Measurements from ENCODE around the gene CDC42BPG.
"Not testable (repeated sequence)": the region's sequence is repeated elsewhere in the genome, so short reads cannot be mapped to it uniquely, and the experiment has no call there.

The CDC42BPG gene

DNA sequence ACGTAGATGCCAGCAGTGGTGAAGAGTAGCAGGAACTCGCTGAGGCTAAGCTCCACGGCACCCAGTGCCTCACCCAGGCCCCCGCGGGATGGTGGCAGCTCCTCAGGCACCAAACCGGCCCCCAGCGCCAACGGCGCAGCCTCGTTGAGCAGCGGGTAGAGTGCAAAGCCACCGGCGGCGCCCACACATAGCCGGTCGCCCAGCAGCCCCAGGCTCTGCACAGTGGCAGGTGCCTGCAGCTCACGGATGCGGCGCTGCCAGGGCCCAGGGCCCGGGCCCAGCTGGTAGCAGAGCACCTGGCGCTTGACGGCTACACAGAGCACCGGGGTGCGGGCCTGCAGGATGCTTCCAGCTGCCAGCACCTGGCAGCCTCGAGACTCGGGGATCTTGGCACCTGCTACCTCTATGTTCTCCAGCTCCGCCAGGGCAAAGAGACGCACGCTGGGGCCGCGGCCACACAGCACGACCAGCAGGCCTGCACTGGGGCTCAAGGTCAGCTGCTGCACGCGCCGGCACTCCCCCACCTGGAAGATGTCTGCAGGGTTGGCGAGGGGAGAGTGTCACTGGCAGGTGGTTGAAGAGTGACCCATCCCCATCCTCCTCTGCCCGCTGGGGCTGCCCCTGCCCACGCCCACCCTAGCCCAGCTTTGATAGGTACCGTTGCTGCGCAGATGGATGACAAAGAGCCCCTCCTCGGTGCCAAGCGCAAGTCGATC, 14.8 kb downstream of the CDC42BPG start:
- ATAC-seq = no peak
- H3K4me3 Mint-ChIP-seq = no peak overlapping the region
- no peaks in the 10 kb centered on the region for H3K27me3 Mint-ChIP-seq
- H3K4me1 Mint-ChIP-seq = no peaks in the 10 kb centered on the region
- DNase-seq = no peak
- H3K9me3 Mint-ChIP-seq = no peaks in the 10 kb centered on the region
- no peak overlapping the region for H3K27ac Mint-ChIP-seq
- no peaks in the 10 kb centered on the region for H3K36me3 Mint-ChIP-seq (ENCODE audit: low read depth)

DNA sequence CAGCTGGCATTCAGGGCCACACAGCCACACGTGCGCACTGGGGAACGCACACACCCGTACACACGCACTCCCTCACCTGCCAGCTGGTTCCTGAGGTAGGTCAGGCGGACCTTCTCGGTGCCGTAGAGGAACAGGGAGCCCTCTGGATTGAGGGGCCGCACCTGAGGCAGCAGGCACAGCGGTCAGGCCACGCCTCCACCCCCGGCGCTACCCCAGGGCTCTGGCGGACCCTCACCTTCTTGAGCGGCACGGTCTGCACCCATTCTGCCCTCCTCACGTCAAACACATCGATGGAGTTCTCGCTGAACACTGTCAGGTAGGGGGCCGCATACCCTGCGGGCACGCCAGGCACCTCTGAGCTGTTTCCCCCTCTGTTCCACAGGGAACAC, 17.0 kb downstream of the CDC42BPG start:
- Mint-ChIP-seq H3K4me1 (no peaks in the 10 kb centered on the region), H3K4me3 (no peak overlapping the region), H3K27ac (no peak overlapping the region), H3K9me3 (no peaks in the 10 kb centered on the region), H3K27me3 (no peaks in the 10 kb centered on the region), H3K36me3 (ENCODE audit: low read depth) (no peaks in the 10 kb centered on the region)
- DNase-seq = no peak
- no peak for ATAC-seq

DNA sequence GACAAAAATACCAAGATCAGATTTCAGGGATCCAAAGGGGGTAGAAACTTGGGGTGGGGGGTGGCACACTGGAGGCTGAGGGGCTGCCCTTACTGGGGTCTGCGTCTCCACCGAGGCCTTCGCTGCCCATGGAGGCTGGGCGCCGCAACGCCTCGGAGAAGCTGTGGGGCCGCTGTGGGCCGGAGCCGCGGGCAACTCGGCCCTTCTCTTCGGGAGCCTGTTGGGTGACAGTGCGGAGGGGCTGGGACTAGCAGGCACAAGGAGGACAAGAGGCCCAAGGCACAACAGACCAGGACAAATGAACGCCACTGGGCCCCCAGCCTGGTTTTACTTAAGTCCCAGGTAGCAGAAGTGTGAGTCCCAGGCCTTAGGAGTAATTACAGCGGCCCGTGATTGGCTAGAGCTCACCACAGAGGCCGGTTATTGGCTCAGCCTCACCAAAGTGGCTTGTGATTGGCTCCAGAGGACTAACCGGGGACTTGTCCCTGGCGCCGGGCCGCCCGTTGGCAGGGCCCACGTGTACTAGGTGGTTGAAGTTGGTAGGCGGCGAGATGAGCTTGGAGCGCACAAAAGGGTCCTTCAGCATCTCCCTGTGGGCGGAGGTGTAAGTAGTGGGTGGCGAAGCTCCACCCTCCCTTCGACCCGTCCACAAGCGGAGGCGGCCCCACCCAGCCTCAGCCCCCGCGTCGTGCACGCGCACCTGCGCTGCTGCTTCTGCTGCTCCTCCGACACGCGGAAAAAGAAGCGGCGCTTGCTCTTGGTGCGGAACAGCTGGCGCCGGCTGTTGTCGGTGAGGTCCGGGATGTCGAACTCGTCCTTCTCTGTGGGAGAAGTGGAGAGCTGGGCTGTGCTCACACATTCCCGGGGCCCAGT, 17.6 kb downstream of the CDC42BPG start:
- Mint-ChIP-seq H3K9me3 (no peaks in the 10 kb centered on the region), H3K4me1 (no peaks in the 10 kb centered on the region), H3K4me3 (no peak overlapping the region), H3K27me3 (no peaks in the 10 kb centered on the region), H3K36me3 (ENCODE audit: low read depth) (no peaks in the 10 kb centered on the region), H3K27ac (no peak overlapping the region)
- DNase-seq (no peak), ATAC-seq (no peak)

DNA sequence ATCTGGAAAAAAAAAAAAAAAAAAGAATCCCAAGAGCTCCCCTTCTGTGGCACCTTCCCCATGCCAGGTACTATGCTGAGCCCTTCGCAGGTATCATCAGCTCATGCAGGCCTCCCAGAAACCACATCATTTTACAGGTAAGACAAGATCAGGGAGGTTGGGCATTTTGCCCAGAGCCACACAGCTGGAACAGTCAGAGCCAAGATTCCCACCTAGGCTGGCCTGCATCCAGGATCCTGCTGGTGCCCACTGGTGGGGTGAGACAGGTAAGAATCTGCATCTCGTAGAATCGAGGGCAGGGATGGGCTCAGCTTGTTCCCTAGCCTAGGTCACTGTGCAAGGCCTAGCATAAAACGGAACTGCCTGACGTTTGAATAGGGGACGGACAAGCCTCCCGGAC, 18.4 kb downstream of the CDC42BPG start:
- Mint-ChIP-seq H3K27me3 (no peaks in the 10 kb centered on the region), H3K4me3 (no peak overlapping the region), H3K9me3 (no peaks in the 10 kb centered on the region), H3K27ac (no peak overlapping the region), H3K36me3 (ENCODE audit: low read depth) (no peaks in the 10 kb centered on the region), H3K4me1 (no peaks in the 10 kb centered on the region)
- ATAC-seq = no peak
- DNase-seq = no peak

DNA sequence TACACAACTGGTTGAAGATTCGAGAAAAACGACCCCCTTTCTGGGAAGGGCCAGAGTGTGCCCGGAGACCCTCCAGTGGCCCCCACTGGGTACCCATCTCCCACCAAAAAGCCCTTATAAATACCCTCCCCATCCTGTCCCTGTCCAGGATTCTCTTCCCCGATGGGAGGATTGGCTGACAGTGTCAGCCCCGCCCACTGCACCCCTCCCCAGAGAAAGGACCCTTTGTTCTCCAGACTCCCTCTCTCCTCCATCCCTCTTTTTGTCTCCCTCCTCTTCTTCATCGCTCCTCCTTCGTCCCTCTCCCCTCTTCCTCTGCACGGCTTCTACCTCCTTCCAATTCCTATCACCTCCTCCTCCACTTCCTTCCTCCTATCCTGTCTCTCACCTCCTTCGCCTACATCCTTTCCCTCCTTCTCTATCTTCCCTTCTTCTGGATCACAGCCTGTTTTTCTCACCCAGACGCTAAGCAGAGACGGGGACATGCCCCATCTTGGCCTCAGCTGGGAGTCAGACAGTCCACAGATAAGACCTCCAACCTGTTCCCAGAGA, 20.8 kb downstream of the CDC42BPG start:
- Mint-ChIP-seq H3K27me3 (no peaks in the 10 kb centered on the region), H3K36me3 (ENCODE audit: low read depth) (no peaks in the 10 kb centered on the region), H3K4me3 (no peak overlapping the region), H3K9me3 (no peaks in the 10 kb centered on the region), H3K4me1 (no peaks in the 10 kb centered on the region), H3K27ac (no peak overlapping the region)
- DNase-seq = no peak
- ATAC-seq = no peak

DNA sequence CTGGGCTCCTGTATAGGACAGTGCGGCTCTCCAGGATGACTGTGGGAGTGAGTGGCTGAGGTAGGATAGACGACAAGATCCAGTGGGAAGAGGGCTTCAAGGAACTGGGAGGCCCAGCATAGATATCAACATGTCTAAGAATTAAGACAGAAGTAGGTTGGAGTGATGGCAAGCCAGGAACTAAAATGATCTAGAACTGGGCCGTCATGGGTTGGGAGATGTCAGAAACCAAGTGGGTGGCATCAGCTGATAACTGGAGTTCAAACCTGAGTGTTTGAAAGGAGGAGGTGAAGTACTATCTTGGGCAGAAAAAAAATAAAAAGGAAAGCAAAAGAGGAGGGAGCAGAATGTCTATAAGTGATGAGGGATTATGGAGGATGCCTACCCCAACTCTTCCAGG, 27.0 kb downstream of the CDC42BPG start:
- no peaks in the 10 kb centered on the region for H3K36me3 Mint-ChIP-seq (ENCODE audit: low read depth)
- ATAC-seq = no peak
- no peak overlapping the region for H3K27ac Mint-ChIP-seq
- H3K9me3 Mint-ChIP-seq = no peaks in the 10 kb centered on the region
- no peaks in the 10 kb centered on the region for H3K27me3 Mint-ChIP-seq
- no peak for DNase-seq
- H3K4me1 Mint-ChIP-seq = no peaks in the 10 kb centered on the region
- no peak overlapping the region for H3K4me3 Mint-ChIP-seq

DNA sequence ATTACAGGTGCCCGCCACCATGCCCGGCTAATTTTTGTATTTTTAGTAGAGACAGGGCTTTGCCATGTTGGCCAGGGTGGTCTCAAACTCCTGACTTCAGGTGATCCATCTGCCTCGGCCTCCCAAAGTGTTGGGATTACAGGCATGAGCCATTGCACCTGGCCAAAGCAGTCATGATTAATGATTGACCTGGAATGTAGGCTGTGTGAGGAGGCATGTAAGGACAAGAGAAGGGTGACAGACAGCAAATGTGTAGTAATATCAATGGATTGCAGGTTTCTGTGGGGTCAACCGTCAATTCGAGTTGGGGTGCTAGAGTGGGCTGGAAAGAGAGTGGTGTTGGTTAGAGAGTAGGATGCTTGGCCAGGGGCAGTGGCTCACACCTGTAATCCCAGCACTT, 29.0 kb downstream of the CDC42BPG start:
- ATAC-seq, H3K27ac Mint-ChIP-seq: not testable (repeated sequence)

DNA sequence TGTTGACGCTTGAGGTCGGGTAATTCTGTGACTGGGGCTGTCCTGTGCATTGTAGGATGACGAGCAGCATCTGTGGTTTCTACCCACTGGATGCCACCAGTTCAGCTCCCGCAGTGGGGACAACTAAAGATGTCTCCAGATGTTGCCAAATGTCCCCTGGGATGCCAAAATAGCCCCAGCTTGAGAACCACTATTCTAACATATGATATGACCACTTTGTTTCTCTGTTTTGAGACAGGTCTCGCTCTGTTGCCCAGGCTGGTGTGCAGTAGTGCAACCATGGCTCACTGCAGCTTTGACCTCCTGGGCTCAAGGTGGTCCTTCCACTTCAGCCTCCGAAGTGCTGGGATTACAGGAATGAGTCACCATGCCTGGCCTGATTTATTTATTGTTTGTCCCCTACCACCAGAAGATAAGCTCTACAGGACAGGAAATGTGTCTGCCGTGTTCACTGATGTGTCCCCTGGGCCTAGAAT, 29.7 kb downstream of the CDC42BPG start:
- DNase-seq (no peak), ATAC-seq (no peak)
- no peaks in the 10 kb centered on the region for H3K9me3 Mint-ChIP-seq
- H3K27me3 Mint-ChIP-seq = no peaks in the 10 kb centered on the region
- H3K27ac Mint-ChIP-seq = peak overlapping the region; percentile 23
- peaks cover 6% of the 10 kb centered on the region for H3K4me1 Mint-ChIP-seq
- no peaks in the 10 kb centered on the region for H3K36me3 Mint-ChIP-seq (ENCODE audit: low read depth)
- H3K4me3 Mint-ChIP-seq = no peak overlapping the region

More for the DNA sequence above, 29.0 kb downstream of the CDC42BPG start:
- H3K4me3 Mint-ChIP-seq; H3K4me1 Mint-ChIP-seq; H3K36me3 Mint-ChIP-seq (ENCODE audit: low read depth); DNase-seq; H3K9me3 Mint-ChIP-seq; H3K27me3 Mint-ChIP-seq: not testable (repeated sequence)

DNA sequence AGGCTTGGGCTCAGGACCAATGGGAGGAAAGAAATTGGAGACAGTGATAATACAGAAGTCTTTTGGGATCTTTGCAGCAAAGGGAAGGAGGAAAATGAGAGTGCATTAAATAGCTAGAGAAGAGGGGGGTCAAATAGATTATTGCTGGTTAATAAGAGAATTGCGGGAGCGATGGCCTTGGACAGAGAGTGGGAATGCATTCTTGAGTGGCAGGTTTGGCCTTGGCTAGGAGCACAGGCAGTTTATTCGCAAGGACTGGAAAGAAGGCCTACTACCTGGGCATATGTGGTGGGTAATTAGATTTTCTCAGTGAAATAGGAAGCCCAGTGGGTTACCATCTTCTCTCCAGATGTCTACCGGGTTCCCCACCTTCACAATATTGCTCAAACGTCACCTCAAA, 30.6 kb downstream of the CDC42BPG start:
- H3K4me3 Mint-ChIP-seq = no peak overlapping the region
- H3K36me3 Mint-ChIP-seq (ENCODE audit: low read depth) = no peaks in the 10 kb centered on the region
- H3K27me3 Mint-ChIP-seq = no peaks in the 10 kb centered on the region
- no peak for DNase-seq
- no peak overlapping the region for H3K27ac Mint-ChIP-seq
- no peak for ATAC-seq
- peaks cover 13% of the 10 kb centered on the region for H3K4me1 Mint-ChIP-seq
- H3K9me3 Mint-ChIP-seq = no peaks in the 10 kb centered on the region

DNA sequence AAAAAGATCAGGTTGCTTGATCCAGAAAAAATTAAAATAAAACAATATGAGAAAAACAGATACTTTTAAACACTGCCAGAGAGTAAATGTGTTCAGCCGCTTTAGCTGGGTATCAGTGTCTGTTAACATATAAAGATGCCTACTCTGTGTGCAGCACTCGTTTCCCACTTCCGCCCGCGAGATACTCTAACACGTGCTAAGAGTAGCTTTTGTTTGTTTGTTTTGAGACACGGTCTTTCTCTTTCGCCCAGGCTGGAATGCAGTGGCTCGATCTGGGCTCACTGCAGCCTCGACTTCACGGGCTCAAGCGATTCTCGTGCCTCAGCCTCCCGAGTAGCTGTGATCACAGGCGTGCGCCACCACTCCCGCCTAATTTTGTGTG, 33.6 kb downstream of the CDC42BPG start:
- peaks cover 19% of the 10 kb centered on the region for H3K4me1 Mint-ChIP-seq
- H3K9me3 Mint-ChIP-seq = no peaks in the 10 kb centered on the region
- ATAC-seq = peak; percentile 24
- H3K27ac Mint-ChIP-seq = peak overlapping the region; percentile 74
- H3K4me3 Mint-ChIP-seq = peak overlapping the region; percentile 87
- DNase-seq = peak; percentile 30
- H3K27me3 Mint-ChIP-seq = no peaks in the 10 kb centered on the region
- peaks cover 5% of the 10 kb centered on the region for H3K36me3 Mint-ChIP-seq (ENCODE audit: low read depth)

DNA sequence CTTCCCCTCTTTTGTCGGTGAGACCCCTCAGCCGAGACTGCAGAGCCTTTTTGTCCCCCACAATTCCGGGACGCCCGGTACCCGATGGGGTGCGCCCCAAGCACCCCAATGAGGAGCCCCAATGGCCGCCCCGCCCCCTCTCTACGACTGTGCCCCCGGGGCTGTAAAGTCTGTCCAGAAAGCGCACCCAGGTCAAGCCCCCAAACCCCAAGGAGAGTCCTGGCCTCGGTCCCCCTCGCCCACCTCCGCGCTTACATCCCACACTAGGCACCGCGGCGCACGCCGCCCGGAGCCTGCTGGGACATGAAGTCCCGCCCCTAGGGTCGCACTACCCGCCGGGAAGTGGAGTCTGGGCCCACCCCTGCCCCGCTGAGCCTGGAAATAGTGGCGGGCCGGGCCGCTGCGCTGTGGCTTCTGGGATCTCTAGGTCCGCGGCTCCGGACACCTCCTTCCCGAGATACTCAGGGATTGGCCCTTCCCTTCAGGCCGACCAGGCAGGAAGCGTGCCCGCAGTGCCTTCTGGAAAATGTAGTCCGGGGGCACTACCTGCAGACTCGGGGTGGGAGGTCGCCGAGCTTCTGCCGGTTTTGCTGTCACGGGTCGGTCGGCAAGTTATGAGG, 34.1 kb downstream of the CDC42BPG start, which contains the start of gene MEN1:
TSS of gene MEN1 (minus strand) at position 281 of the 620 bp plus-strand sequence. CDS start 442 bp downstream, outside the sequence.
- Mint-ChIP-seq H3K9me3 (no peaks in the 10 kb centered on the region), H3K27me3 (no peaks in the 10 kb centered on the region), H3K4me3 (peak within 1 kb of the TSS; percentile 87), H3K27ac (peak within 1 kb of the TSS; percentile 76), H3K4me1 (peaks cover 19% of the 10 kb centered on the region), H3K36me3 (ENCODE audit: low read depth) (peaks cover 6% of the 10 kb centered on the region)
- peak; percentile 95 for ATAC-seq
- peak; percentile 85 for DNase-seq

DNA sequence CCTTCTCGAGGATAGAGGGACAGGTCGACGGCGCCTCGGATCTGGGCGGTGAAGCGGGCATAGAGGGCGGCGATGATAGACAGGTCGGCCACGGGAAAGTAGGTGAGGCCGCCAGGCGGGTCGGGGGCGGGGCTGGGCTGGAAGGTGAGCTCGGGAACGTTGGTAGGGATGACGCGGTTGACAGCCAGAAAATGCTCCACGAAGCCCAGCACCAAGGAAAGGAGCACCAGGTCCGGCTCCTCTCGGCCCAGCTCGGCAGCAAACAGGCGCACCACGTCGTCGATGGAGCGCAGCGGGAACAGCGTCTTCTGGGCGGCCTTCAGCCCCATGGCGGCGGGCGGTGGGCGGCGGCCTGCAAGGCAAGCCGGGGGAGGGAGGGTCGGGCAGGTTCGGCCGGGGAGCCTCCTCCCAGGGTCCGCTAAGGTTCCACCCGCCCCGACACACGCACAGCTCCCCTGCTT, 34.6 kb downstream of the CDC42BPG start:
- Mint-ChIP-seq H3K27ac (peak overlapping the region; percentile 76), H3K4me1 (peaks cover 19% of the 10 kb centered on the region), H3K27me3 (no peaks in the 10 kb centered on the region), H3K36me3 (ENCODE audit: low read depth) (peaks cover 6% of the 10 kb centered on the region), H3K9me3 (no peaks in the 10 kb centered on the region), H3K4me3 (peak overlapping the region; percentile 87)
- ATAC-seq (no peak), DNase-seq (peak; percentile 32)

DNA sequence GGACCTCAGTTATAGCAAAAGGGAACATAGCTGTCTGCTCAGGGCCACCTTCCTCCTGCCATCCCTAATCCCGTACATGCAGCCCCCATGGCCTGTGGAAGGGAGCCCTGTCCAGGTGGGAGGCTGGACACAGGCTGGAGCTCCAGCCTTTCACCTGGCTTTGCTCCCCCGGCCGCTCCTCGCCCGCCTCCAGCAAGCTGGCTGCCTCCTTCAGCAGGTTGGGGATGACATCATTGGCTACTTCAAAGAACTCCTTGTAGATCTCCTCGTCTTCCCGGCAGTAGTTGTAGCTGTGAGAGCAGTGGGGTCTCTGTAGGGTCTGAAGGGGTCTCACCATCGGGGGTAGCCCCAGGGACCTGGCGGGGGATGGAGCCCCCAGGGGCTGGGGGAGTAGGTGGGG, 39.0 kb downstream of the CDC42BPG start:
- Mint-ChIP-seq H3K9me3 (no peaks in the 10 kb centered on the region), H3K4me3 (no peak overlapping the region), H3K27ac (no peak overlapping the region), H3K27me3 (no peaks in the 10 kb centered on the region), H3K36me3 (ENCODE audit: low read depth) (peaks cover 7% of the 10 kb centered on the region), H3K4me1 (peaks cover 34% of the 10 kb centered on the region)
- ATAC-seq (no peak), DNase-seq (no peak)

DNA sequence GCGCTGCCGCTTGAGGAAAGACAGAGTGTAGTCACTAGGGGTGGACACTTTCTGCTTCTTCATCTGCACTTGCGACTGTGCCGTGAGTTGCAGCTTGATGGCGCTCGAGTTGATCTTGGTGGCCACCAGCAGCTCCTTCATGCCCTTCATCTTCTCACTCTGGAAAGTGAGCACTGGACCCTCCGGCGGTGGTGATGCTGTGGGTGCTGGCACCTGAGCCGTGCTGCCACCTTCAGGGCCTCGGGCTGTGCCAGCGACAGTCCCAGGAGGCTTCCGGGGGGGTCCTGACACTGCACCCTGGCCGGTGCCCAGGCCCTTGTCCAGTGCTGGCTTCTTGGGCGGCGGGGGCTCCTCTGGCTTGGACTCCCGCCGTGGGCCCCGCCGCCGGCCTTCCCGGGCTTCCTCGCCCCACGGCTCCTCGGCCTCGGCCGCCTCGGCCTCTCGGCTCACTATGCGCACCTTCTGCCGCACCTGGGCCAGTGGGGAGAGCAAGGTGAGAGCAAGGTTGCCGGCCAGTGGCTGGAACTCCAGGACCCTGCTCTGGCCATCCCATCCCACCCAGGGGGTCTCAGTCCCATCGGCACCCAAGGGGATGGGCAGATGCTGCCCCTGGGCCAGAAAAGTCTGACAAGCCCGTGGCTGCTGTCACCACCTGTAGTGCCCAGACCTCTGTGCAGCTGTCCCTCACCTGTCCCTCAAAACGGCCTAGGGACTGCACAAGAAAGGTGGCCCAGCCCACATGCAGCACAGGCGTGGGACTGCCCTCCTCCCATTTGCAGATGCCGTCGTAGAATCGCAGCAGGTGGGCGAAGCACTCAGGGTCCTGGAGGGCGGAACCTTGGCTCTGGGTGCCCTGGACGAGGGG, 39.9 kb downstream of the CDC42BPG start:
- ATAC-seq (no peak), DNase-seq (no peak)
- Mint-ChIP-seq H3K27ac (no peak overlapping the region), H3K4me3 (peak overlapping the region; percentile 86), H3K4me1 (peaks cover 33% of the 10 kb centered on the region), H3K36me3 (ENCODE audit: low read depth) (peaks cover 9% of the 10 kb centered on the region), H3K27me3 (no peaks in the 10 kb centered on the region), H3K9me3 (no peaks in the 10 kb centered on the region)
